ENCODE data around the gene GLT6D1. TPM values are rescaled to one million over a fixed set of nuclear protein-coding genes. Genes with fewer than 3 reads are reported as not detected.
"Not testable (repeated sequence)": the region's sequence is repeated elsewhere in the genome, so short reads cannot be mapped to it uniquely, and the experiment has no call there.

Gene GLT6D1
- total RNA-seq, 2 experiments from 2014 or later = not detected

GRCh38 chr9:135671591-135672041, 32.3 kb upstream of the GLT6D1 start:
- H3K4me3 Mint-ChIP-seq = no peak overlapping the region
- no peaks in the 10 kb centered on the region for H3K4me1 Mint-ChIP-seq (ENCODE audit: low read depth)
- no peaks in the 10 kb centered on the region for H3K27me3 Mint-ChIP-seq (ENCODE audit: low read depth)

GRCh38 chr9:135670721-135671590, 31.6 kb upstream of the GLT6D1 start:
- H3K36me3 Mint-ChIP-seq (ENCODE audit: low read depth) = no peaks in the 10 kb centered on the region
- ChIA-PET POLR2A (no interaction called here), CTCF (no interaction called here)
- ATAC-seq = no peak
- H3K4me1 Mint-ChIP-seq (ENCODE audit: low read depth) = no peaks in the 10 kb centered on the region
- no peak for DNase-seq
- H3K9me3 Mint-ChIP-seq (ENCODE audit: insufficient read depth) = no peaks in the 10 kb centered on the region
- no peak overlapping the region for H3K27ac Mint-ChIP-seq
- H3K27me3 Mint-ChIP-seq (ENCODE audit: low read depth) = no peaks in the 10 kb centered on the region
- H3K4me3 Mint-ChIP-seq = no peak overlapping the region

More at GRCh38 chr9:135671591-135672041, 32.3 kb upstream of the GLT6D1 start:
- H3K36me3 Mint-ChIP-seq (ENCODE audit: low read depth) = no peaks in the 10 kb centered on the region
- no peak for ATAC-seq
- H3K9me3 Mint-ChIP-seq (ENCODE audit: insufficient read depth) = no peaks in the 10 kb centered on the region
- H3K27ac Mint-ChIP-seq = no peak overlapping the region
- ChIA-PET CTCF (no interaction called here), POLR2A (no interaction called here)
- no peak for DNase-seq

- Mint-ChIP-seq H3K4me1 (ENCODE audit: low read depth) (no peaks in the 10 kb centered on the region), H3K4me3 (no peak overlapping the region), H3K27me3 (ENCODE audit: low read depth) (no peaks in the 10 kb centered on the region), H3K9me3 (ENCODE audit: insufficient read depth) (no peaks in the 10 kb centered on the region), H3K27ac (no peak overlapping the region), H3K36me3 (ENCODE audit: low read depth) (no peaks in the 10 kb centered on the region)
- ChIA-PET CTCF (no interaction called here), POLR2A (no interaction called here)
- ATAC-seq (no peak), DNase-seq (no peak)
Observed at GRCh38 chr9:135669616-135670285, 30.4 kb upstream of the GLT6D1 start.

GRCh38 chr9:135669018-135669417, 29.7 kb upstream of the GLT6D1 start:
- H3K4me3 Mint-ChIP-seq; CTCF ChIA-PET; ATAC-seq; DNase-seq; H3K9me3 Mint-ChIP-seq (ENCODE audit: insufficient read depth); H3K4me1 Mint-ChIP-seq (ENCODE audit: low read depth); H3K36me3 Mint-ChIP-seq (ENCODE audit: low read depth); H3K27ac Mint-ChIP-seq; POLR2A ChIA-PET; H3K27me3 Mint-ChIP-seq (ENCODE audit: low read depth): not testable (repeated sequence)

GRCh38 chr9:135667463-135668001, 28.2 kb upstream of the GLT6D1 start:
- Mint-ChIP-seq H3K4me1 (ENCODE audit: low read depth) (no peaks in the 10 kb centered on the region), H3K27me3 (ENCODE audit: low read depth) (no peaks in the 10 kb centered on the region), H3K4me3 (no peak overlapping the region), H3K36me3 (ENCODE audit: low read depth) (no peaks in the 10 kb centered on the region), H3K9me3 (ENCODE audit: insufficient read depth) (no peaks in the 10 kb centered on the region), H3K27ac (no peak overlapping the region)
- DNase-seq (no peak), ATAC-seq (no peak)
- POLR2A ChIA-PET = no interaction called here
- CTCF ChIA-PET = no interaction called here

GRCh38 chr9:135666534-135667462, 27.5 kb upstream of the GLT6D1 start:
- Mint-ChIP-seq H3K27ac (no peak overlapping the region), H3K9me3 (ENCODE audit: insufficient read depth) (no peaks in the 10 kb centered on the region), H3K27me3 (ENCODE audit: low read depth) (no peaks in the 10 kb centered on the region), H3K36me3 (ENCODE audit: low read depth) (no peaks in the 10 kb centered on the region), H3K4me3 (no peak overlapping the region), H3K4me1 (ENCODE audit: low read depth) (no peaks in the 10 kb centered on the region)
- no peak for DNase-seq
- no peak for ATAC-seq
- CTCF ChIA-PET = no interaction called here
- POLR2A ChIA-PET = no interaction called here

- H3K27ac Mint-ChIP-seq = no peak overlapping the region
- POLR2A ChIA-PET = no interaction called here
Observed at GRCh38 chr9:135665795-135666189, 26.5 kb upstream of the GLT6D1 start.

GRCh38 chr9:135664801-135665794, 25.8 kb upstream of the GLT6D1 start:
- no peak overlapping the region for H3K27ac Mint-ChIP-seq
- POLR2A ChIA-PET = no interaction called here

More at GRCh38 chr9:135665795-135666189, 26.5 kb upstream of the GLT6D1 start:
- Mint-ChIP-seq H3K27me3 (ENCODE audit: low read depth) (no peaks in the 10 kb centered on the region), H3K4me1 (ENCODE audit: low read depth) (no peaks in the 10 kb centered on the region), H3K36me3 (ENCODE audit: low read depth) (no peaks in the 10 kb centered on the region), H3K9me3 (ENCODE audit: insufficient read depth) (no peaks in the 10 kb centered on the region), H3K4me3 (no peak overlapping the region)
- CTCF ChIA-PET = no interaction called here
- no peak for DNase-seq
- no peak for ATAC-seq

GRCh38 chr9:135664266-135664665, 24.9 kb upstream of the GLT6D1 start:
- POLR2A ChIA-PET = no interaction called here
- Mint-ChIP-seq H3K27me3 (ENCODE audit: low read depth) (no peaks in the 10 kb centered on the region), H3K4me3 (no peak overlapping the region), H3K4me1 (ENCODE audit: low read depth) (no peaks in the 10 kb centered on the region), H3K36me3 (ENCODE audit: low read depth) (no peaks in the 10 kb centered on the region), H3K27ac (no peak overlapping the region), H3K9me3 (ENCODE audit: insufficient read depth) (no peaks in the 10 kb centered on the region)
- DNase-seq (no peak), ATAC-seq (no peak)
- CTCF ChIA-PET = no interaction called here

More at GRCh38 chr9:135664801-135665794, 25.8 kb upstream of the GLT6D1 start:
- Mint-ChIP-seq H3K4me1 (ENCODE audit: low read depth) (no peaks in the 10 kb centered on the region), H3K36me3 (ENCODE audit: low read depth) (no peaks in the 10 kb centered on the region), H3K4me3 (no peak overlapping the region), H3K9me3 (ENCODE audit: insufficient read depth) (no peaks in the 10 kb centered on the region), H3K27me3 (ENCODE audit: low read depth) (no peaks in the 10 kb centered on the region)
- DNase-seq = no peak
- ATAC-seq = no peak
- CTCF ChIA-PET = no interaction called here

GRCh38 chr9:135663857-135664256, 24.5 kb upstream of the GLT6D1 start:
- H3K4me3 Mint-ChIP-seq = no peak overlapping the region
- no peaks in the 10 kb centered on the region for H3K4me1 Mint-ChIP-seq (ENCODE audit: low read depth)

GRCh38 chr9:135663451-135663770, 24.1 kb upstream of the GLT6D1 start:
- POLR2A ChIA-PET = no interaction called here
- no peak overlapping the region for H3K4me3 Mint-ChIP-seq
- DNase-seq (no peak), ATAC-seq (no peak)
- H3K4me1 Mint-ChIP-seq (ENCODE audit: low read depth) = no peaks in the 10 kb centered on the region
- H3K9me3 Mint-ChIP-seq (ENCODE audit: insufficient read depth) = no peaks in the 10 kb centered on the region
- no peaks in the 10 kb centered on the region for H3K36me3 Mint-ChIP-seq (ENCODE audit: low read depth)
- CTCF ChIA-PET = no interaction called here
- H3K27me3 Mint-ChIP-seq (ENCODE audit: low read depth) = no peaks in the 10 kb centered on the region
- H3K27ac Mint-ChIP-seq = no peak overlapping the region

More at GRCh38 chr9:135663857-135664256, 24.5 kb upstream of the GLT6D1 start:
- ChIA-PET POLR2A (no interaction called here), CTCF (no interaction called here)
- no peaks in the 10 kb centered on the region for H3K9me3 Mint-ChIP-seq (ENCODE audit: insufficient read depth)
- no peak overlapping the region for H3K27ac Mint-ChIP-seq
- no peak for ATAC-seq
- H3K27me3 Mint-ChIP-seq (ENCODE audit: low read depth) = no peaks in the 10 kb centered on the region
- DNase-seq = no peak
- H3K36me3 Mint-ChIP-seq (ENCODE audit: low read depth) = no peaks in the 10 kb centered on the region

Data from activated CD8-positive, alpha-beta T cell treated with anti-CD3 and anti-CD28 coated beads, Interleukin-2, amount 10 ng/mL, durations not matched to agents 7 days and 5 days (primary cell).